OCI-LY1 (cell line): ENCODE measurements around the gene HES1.

ENCODE experiments used
- H2AFZ ChIP-seq: fragments of 200-600 bp; sonication (generic), shearing (Covaris generic); 2 replicates; pipeline ENCODE4 v1.6.0; 2014; ENCODE audit warnings: antibody characterized with exemption, mild to moderate bottlenecking, low read length
- H3F3A ChIP-seq: fragments of 200-600 bp; sonication (generic), shearing (Covaris generic); 2 replicates; pipeline ENCODE4 v1.6.0; 2014; ENCODE audit warnings: mild to moderate bottlenecking, antibody characterized with exemption, low read length, moderate library complexity; ENCODE audit not compliant: insufficient read depth
- H3K27ac ChIP-seq: fragments of 200-600 bp; sonication (generic); 2 replicates; pipeline ENCODE4 v1.5.1; 2014; ENCODE audit warnings: low read length, mixed run types, mild to moderate bottlenecking, low read depth; ENCODE audit not compliant: poor library complexity, severe bottlenecking
- H3K27me3 ChIP-seq: fragments of 200-600 bp; sonication (generic); 2 replicates; pipeline ENCODE4 v1.6.0; 2014; ENCODE audit warnings: antibody characterized with exemption, mild to moderate bottlenecking, low read length, moderate library complexity; ENCODE audit not compliant: insufficient read depth
- H3K36me3 ChIP-seq: fragments of 200-600 bp; sonication (generic); 2 replicates; pipeline ENCODE4 v1.6.1; 2014; ENCODE audit warnings: mild to moderate bottlenecking, antibody characterized with exemption, low read length, moderate library complexity, mixed read lengths; ENCODE audit not compliant: insufficient read depth
- H3K4me1 ChIP-seq: fragments of 200-600 bp; sonication (generic); 2 replicates; pipeline ENCODE4 v1.5.1; 2014; ENCODE audit warnings: mild to moderate bottlenecking, low read length, moderate library complexity; ENCODE audit not compliant: insufficient read depth, severe bottlenecking
- H3K4me2 ChIP-seq: fragments of 200-600 bp; sonication (generic), shearing (Covaris generic); 2 replicates; pipeline ENCODE4 v1.6.1; 2014; ENCODE audit warnings: low read length
- H3K4me3 ChIP-seq: fragments of 200-600 bp; sonication (generic); 2 replicates; pipeline ENCODE4 v1.5.1; 2014; ENCODE audit warnings: low read length, low read depth, mild to moderate bottlenecking, mixed read lengths; ENCODE audit not compliant: poor library complexity, severe bottlenecking
- H3K79me2 ChIP-seq: fragments of 200-600 bp; shearing (Covaris generic); 2 replicates; pipeline ENCODE4 v1.6.1; 2016; ENCODE audit warnings: mixed run types, low read length, mixed read lengths; ENCODE audit not compliant: insufficient read depth
- H3K9ac ChIP-seq: fragments of 200-600 bp; sonication (generic), shearing (Covaris generic); 2 replicates; pipeline ENCODE4 v1.6.1; 2014; ENCODE audit warnings: mild to moderate bottlenecking, low read length, mixed read lengths
- H3K9me2 ChIP-seq: fragments of 200-600 bp; sonication (generic), shearing (Covaris generic); 2 replicates; pipeline ENCODE4 v1.6.1; 2014; ENCODE audit warnings: low read depth, mild to moderate bottlenecking, low read length, mixed read lengths
- H3K9me3 ChIP-seq: fragments of 200-600 bp; shearing (Covaris generic); 2 replicates; pipeline ENCODE4 v1.6.1; 2014; ENCODE audit warnings: low read length, mixed read lengths
- H4K20me1 ChIP-seq: fragments of 200-600 bp; sonication (generic), shearing (Covaris generic); 2 replicates; pipeline ENCODE4 v1.6.0; 2016; ENCODE audit warnings: mild to moderate bottlenecking, low read length; ENCODE audit not compliant: insufficient read depth
- CTCF ChIP-seq: fragments of 200-600 bp; sonication (generic), shearing (Covaris generic); IDR thresholded peaks from 2 replicates; pipeline ENCODE4 v1.5.1; 2017; ENCODE audit warnings: mild to moderate bottlenecking, antibody characterized with exemption, low read length, moderate library complexity, mixed read lengths
- EZH2 ChIP-seq: fragments of 200-600 bp; sonication (generic), shearing (Covaris generic); IDR thresholded peaks from 2 replicates; pipeline ENCODE4 v1.8.0; 2017; ENCODE audit warnings: borderline replicate concordance, mixed run types, mild to moderate bottlenecking, antibody characterized with exemption, low read length, moderate library complexity, mixed read lengths

Gene HES1

DNA sequence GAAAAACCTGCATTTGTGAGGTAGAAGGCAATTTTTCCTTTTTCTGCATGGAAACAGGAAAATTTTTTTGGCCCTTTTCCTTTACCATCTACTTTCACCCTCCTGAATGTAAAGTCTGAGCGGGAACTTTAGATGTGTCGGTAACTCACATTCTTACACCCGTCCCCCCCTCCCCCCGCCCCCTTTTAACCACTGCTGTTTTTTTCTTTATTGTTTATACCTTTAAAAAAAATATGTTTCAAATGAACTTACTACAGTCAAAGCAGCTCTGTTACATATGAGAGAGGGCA, 487 bp upstream of the HES1 start:
- Histone ChIP-seq H3K9ac (peak overlapping the region; percentile 53; the same call in 1 of the 2 replicates), H2AFZ (no peak overlapping the region)
- TF ChIP-seq EZH2 (no peak), CTCF (no peak)

DNA sequence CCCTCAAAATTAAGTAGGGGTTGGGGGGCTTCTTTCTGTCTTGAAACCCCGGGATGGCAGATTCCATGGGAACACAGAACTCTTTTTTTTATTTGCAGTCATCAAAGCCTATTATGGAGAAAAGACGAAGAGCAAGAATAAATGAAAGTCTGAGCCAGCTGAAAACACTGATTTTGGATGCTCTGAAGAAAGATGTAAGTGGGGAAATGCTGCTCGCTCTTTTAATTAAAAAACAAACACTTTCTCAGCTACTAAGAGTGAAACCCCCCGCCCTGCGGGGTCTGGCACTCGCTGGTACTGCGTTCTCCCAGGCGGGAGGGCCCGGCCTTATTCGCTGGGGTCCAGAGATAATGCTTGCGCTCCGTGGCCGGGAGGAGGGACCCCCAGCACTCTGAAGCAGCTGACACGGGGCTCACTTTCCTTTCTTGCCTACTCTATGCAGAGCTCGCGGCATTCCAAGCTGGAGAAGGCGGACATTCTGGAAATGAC, 615 bp downstream of the HES1 start:
- no peaks in the 10 kb centered on the region for H3K9me2 ChIP-seq
- H2AFZ ChIP-seq = no peak overlapping the region
- peak overlapping the region; percentile 35; the same call in 1 of the 2 replicates for H3K9ac ChIP-seq
- TF ChIP-seq CTCF = no peak
- TF ChIP-seq EZH2 = no peak
- no peaks in the 10 kb centered on the region; the same call in 1 of the 2 replicates for H3K27me3 ChIP-seq
- no peaks in the 10 kb centered on the region for H4K20me1 ChIP-seq
- H3K4me2 ChIP-seq = peak overlapping the region; percentile 74
- peak overlapping the region; percentile 54 for H3K4me3 ChIP-seq
- H3K79me2 ChIP-seq = no peaks in the 10 kb centered on the region
- H3K27ac ChIP-seq = no peak overlapping the region
- 0 out of 2 replicates have a peak, but pooled peaks cover 3% of the 10 kb centered on the region for H3F3A ChIP-seq
- H3K36me3 ChIP-seq = no peaks in the 10 kb centered on the region
- H3K9me3 ChIP-seq = no peaks in the 10 kb centered on the region
- H3K4me1 ChIP-seq = peaks cover 44% of the 10 kb centered on the region

More for the DNA sequence above, 487 bp upstream of the HES1 start:
- H3K4me3 ChIP-seq = peak overlapping the region; percentile 69
- H3K9me2 ChIP-seq = no peaks in the 10 kb centered on the region
- H3K4me2 ChIP-seq = peak overlapping the region; percentile 74
- no peaks in the 10 kb centered on the region; the same call in 1 of the 2 replicates for H3K27me3 ChIP-seq
- H3K9me3 ChIP-seq = no peaks in the 10 kb centered on the region
- no peaks in the 10 kb centered on the region for H3K79me2 ChIP-seq
- H3F3A ChIP-seq = 0 out of 2 replicates have a peak, but pooled peaks cover 3% of the 10 kb centered on the region
- no peaks in the 10 kb centered on the region for H4K20me1 ChIP-seq
- H3K4me1 ChIP-seq = peaks cover 52% of the 10 kb centered on the region
- no peaks in the 10 kb centered on the region for H3K36me3 ChIP-seq
- no peak overlapping the region for H3K27ac ChIP-seq

- Histone ChIP-seq H3K27me3 (no peaks in the 10 kb centered on the region; the same call in 1 of the 2 replicates), H3K9me3 (no peaks in the 10 kb centered on the region), H3K4me1 (peaks cover 47% of the 10 kb centered on the region), H3F3A (0 out of 2 replicates have a peak, but pooled peaks cover 3% of the 10 kb centered on the region), H3K36me3 (no peaks in the 10 kb centered on the region), H3K79me2 (no peaks in the 10 kb centered on the region), H3K4me2 (peak overlapping the region; percentile 74), H2AFZ (no peak overlapping the region), H3K27ac (no peak overlapping the region), H3K9me2 (no peaks in the 10 kb centered on the region), H4K20me1 (no peaks in the 10 kb centered on the region), H3K9ac (peak overlapping the region; percentile 35; the same call in 1 of the 2 replicates), H3K4me3 (peak overlapping the region; percentile 54)
- TF ChIP-seq CTCF (no peak), EZH2 (no peak)
Observed at GRCh38 chr3:194137008-194137505, 1.1 kb downstream of the HES1 start.
